HUES6 (cell line): ENCODE results near the gene NHLRC3.
"Not testable (repeated sequence)": the region's sequence is repeated elsewhere in the genome, so short reads cannot be mapped to it uniquely, and the experiment has no call there.

Source experiments
- H3K27ac ChIP-seq: 2 replicates; pipeline ENCODE4 v1.7.0; 2013; ENCODE audit warnings: low read depth, mild to moderate bottlenecking, low read length, inconsistent platforms
- H3K27me3 ChIP-seq: 2 replicates; pipeline ENCODE4 v1.6.1; 2013; ENCODE audit warnings: low read length; ENCODE audit not compliant: control insufficient read depth, insufficient read depth
- H3K36me3 ChIP-seq: 2 replicates; pipeline ENCODE4 v1.6.1; 2013; ENCODE audit warnings: low read length; ENCODE audit not compliant: control insufficient read depth, insufficient read depth
- H3K4me1 ChIP-seq: 2 replicates; pipeline ENCODE4 v1.6.1; 2013; ENCODE audit warnings: low read length; ENCODE audit not compliant: control insufficient read depth, insufficient read depth
- H3K4me3 ChIP-seq: 2 replicates; pipeline ENCODE4 v1.5.1; 2013; ENCODE audit warnings: low read depth, low read length
- H3K9ac ChIP-seq: one replicate; pipeline ENCODE4 v1.6.1; 2013; ENCODE audit warnings: mild to moderate bottlenecking, low read length
- H3K9me3 ChIP-seq: 2 replicates; pipeline ENCODE4 v1.6.1; 2013; ENCODE audit warnings: low read depth, low read length; ENCODE audit not compliant: control insufficient read depth, insufficient read depth

The NHLRC3 gene

DNA sequence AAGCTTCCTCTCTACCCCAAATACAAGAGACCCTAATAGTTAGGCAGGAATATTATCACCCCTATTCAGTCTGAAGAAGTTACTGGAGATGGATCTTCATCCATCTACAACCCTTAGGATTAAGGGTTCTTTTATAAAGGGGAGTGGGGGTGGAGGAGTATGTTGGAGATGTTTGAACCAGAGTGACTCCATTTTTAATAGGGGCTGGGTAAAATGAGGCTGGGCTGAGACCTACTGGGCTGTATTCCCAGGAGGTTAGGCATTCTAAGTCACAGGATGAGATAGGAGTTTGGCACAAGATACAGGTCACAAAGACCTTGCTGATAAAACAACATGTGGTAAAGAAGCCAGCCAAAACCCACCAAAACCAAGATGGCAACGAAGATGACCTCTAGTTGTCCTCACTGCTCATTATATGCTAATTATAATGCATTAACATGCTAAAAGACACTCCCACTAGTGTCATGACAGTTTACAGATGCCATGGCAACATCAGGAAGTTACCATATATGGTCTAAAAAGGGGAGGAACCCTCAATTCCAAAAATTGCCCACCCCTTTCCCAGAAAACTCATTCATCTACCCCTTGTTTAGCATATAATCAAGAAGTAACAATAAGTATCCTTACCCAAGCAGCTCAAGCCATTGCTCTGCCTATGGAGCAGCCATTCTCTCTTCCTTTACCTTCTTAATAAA is 48.1 kb downstream of the NHLRC3 start:
- not testable (repeated sequence) for H3K9me3 ChIP-seq, H3K4me3 ChIP-seq, H3K27ac ChIP-seq, H3K36me3 ChIP-seq, H3K4me1 ChIP-seq, H3K9ac ChIP-seq, H3K27me3 ChIP-seq

DNA sequence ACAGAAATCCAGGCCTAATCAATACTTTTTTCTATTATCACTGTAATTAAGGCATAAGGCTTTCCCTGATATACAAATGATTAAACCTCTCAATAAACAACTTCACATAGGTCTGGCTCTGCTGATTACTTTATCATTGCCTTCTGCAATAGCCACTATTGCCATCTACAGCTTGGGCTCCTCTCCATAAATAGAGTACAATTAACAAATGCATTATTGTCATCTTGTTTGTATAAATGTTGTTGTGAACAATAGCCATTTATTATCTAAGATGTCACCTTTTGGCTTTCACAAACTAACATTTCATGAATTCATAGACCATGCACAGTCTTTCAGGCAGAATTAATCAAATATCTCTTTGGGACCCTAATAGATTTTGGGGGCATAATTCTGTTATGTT is 53.3 kb downstream of the NHLRC3 start:
- no peaks in the 10 kb centered on the region for H3K27me3 ChIP-seq
- no peak overlapping the region for H3K4me3 ChIP-seq
- no peak overlapping the region for H3K27ac ChIP-seq
- no peak overlapping the region for H3K9ac ChIP-seq
- no peaks in the 10 kb centered on the region for H3K36me3 ChIP-seq
- no peaks in the 10 kb centered on the region for H3K9me3 ChIP-seq
- no peaks in the 10 kb centered on the region for H3K4me1 ChIP-seq

- no peak overlapping the region for H3K9ac ChIP-seq
- H3K9me3 ChIP-seq = no peaks in the 10 kb centered on the region
- H3K4me3 ChIP-seq = no peak overlapping the region
- H3K27me3 ChIP-seq = no peaks in the 10 kb centered on the region
- no peaks in the 10 kb centered on the region for H3K36me3 ChIP-seq
- no peaks in the 10 kb centered on the region for H3K4me1 ChIP-seq
- no peak overlapping the region for H3K27ac ChIP-seq
Measured at GRCh38 chr13:39095500-39095899, 57.2 kb downstream of the NHLRC3 start.

- H3K9me3 ChIP-seq = no peaks in the 10 kb centered on the region
Measured at GRCh38 chr13:39099231-39099630, 61.0 kb downstream of the NHLRC3 start.

More at GRCh38 chr13:39099231-39099630, 61.0 kb downstream of the NHLRC3 start:
- no peak overlapping the region for H3K9ac ChIP-seq
- no peaks in the 10 kb centered on the region; the same call in 1 of the 2 replicates for H3K4me1 ChIP-seq
- H3K27me3 ChIP-seq = no peaks in the 10 kb centered on the region
- H3K36me3 ChIP-seq = no peaks in the 10 kb centered on the region
- no peak overlapping the region for H3K4me3 ChIP-seq
- no peak overlapping the region for H3K27ac ChIP-seq
